Esophagus (tissue), 2 donors: ENCODE data around the gene STX2. TPM values are rescaled to one million over a fixed set of nuclear protein-coding genes. Genes with fewer than 3 reads are reported as not detected.
"Not testable (repeated sequence)": the region's sequence is repeated elsewhere in the genome, so short reads cannot be mapped to it uniquely, and the experiment has no call there.

ENCODE experiments used
- H3K27ac ChIP-seq, 2 donors: one replicate each; pipeline ENCODE4 v1.5.1; 2013; ENCODE audit warnings: low read depth in 2 of 2, mild to moderate bottlenecking in 2 of 2, inconsistent platforms in 1 of 2, low read length in 1 of 2, moderate library complexity in 1 of 2
- H3K27me3 ChIP-seq, 2 donors: one replicate each; pipeline ENCODE4 v1.6.1; 2013; ENCODE audit warnings: low read length in 2 of 2, control low read depth in 1 of 2, mild to moderate bottlenecking in 1 of 2; ENCODE audit not compliant: insufficient read depth in 2 of 2, control insufficient read depth in 1 of 2
- H3K36me3 ChIP-seq, 2 donors: one replicate each; pipeline ENCODE4 v1.6.1; 2013; ENCODE audit warnings: low read length in 1 of 2; ENCODE audit not compliant: control insufficient read depth in 2 of 2, insufficient read depth in 2 of 2
- H3K4me1 ChIP-seq, 2 donors: one replicate each; pipeline ENCODE4 v1.6.1; 2013; ENCODE audit warnings: low read length in 1 of 2; ENCODE audit not compliant: control insufficient read depth in 2 of 2, insufficient read depth in 2 of 2
- H3K4me3 ChIP-seq, 2 donors: one replicate each; pipeline ENCODE4 v1.5.1; 2013; ENCODE audit warnings: low read length in 2 of 2, mild to moderate bottlenecking in 2 of 2, low read depth in 1 of 2, moderate library complexity in 1 of 2
- H3K9me3 ChIP-seq, 2 donors: one replicate each; pipeline ENCODE4 v1.6.1; 2013; ENCODE audit warnings: mild to moderate bottlenecking in 2 of 2, low read depth in 1 of 2, low read length in 1 of 2, moderate library complexity in 1 of 2; ENCODE audit not compliant: control insufficient read depth in 2 of 2, insufficient read depth in 1 of 2
- WGBS, 2 donors: extraction: QIAGEN DNeasy Blood & Tissue Kit; methylation state at CpG; one replicate each; pipeline ENCODE4 v1.1.7; 2013; 5-methylcytosine and 5-hydroxymethylcytosine counted together
- polyA plus RNA-seq, 2 donors: library from polyadenylated mRNA; stranded (reverse); fragments of 200-250 nt; gene quantifications; one replicate each; pipeline ENCODE4 v1.2.3, GENCODE V29; 2013
- donor health status: healthy with polysubstance abuse.
- donor health status: Bipolar disorder and iron deficiency.

Gene STX2
- polyA plus RNA-seq, 2 donors: 3.1 to 3.5 TPM

GRCh38 chr12:130849561-130850417 is 10.7 kb upstream of the STX2 start:
- H3K27ac ChIP-seq: no peak overlapping the region
- H3K4me3 ChIP-seq: no peak overlapping the region
- no peaks in the 10 kb centered on the region for H3K27me3 ChIP-seq
- no peaks in the 10 kb centered on the region for H3K36me3 ChIP-seq
- no peaks in the 10 kb centered on the region for H3K4me1 ChIP-seq
- 43 to 49% methylated on average over 7 of the region's 7 CpGs for WGBS, 2 donors
- H3K9me3 ChIP-seq: no peaks in the 10 kb centered on the region

DNA sequence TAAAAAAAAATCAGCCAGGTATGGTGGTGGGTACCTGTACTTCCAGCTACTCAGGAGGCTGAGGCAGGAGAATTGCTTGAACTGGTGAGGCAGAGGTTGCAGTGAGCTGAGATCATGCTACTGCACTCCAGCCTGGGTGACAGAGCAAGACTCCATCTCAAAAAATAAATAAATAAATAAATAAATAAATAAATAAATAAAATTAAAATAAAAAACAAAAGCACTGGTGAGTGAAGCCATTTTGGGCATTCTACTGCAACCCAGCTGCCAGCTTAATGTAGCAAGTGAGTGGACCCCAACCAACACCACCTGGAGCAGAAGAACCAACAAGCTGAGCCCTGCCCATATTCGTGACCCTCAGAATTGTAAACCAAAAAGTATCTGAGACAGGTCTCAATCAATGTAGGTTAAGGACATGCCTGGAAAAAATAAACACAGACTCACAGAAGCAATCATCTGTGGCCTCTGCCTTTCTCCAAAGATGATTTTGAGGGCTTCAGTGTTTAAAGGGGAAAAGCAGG is 9.8 kb upstream of the STX2 start:
- not testable (repeated sequence) for H3K4me1 ChIP-seq, H3K9me3 ChIP-seq, H3K27ac ChIP-seq, H3K36me3 ChIP-seq, H3K27me3 ChIP-seq, H3K4me3 ChIP-seq
- WGBS, 2 donors: 80 to 96% methylated on average over 1 of the region's 1 CpG

DNA sequence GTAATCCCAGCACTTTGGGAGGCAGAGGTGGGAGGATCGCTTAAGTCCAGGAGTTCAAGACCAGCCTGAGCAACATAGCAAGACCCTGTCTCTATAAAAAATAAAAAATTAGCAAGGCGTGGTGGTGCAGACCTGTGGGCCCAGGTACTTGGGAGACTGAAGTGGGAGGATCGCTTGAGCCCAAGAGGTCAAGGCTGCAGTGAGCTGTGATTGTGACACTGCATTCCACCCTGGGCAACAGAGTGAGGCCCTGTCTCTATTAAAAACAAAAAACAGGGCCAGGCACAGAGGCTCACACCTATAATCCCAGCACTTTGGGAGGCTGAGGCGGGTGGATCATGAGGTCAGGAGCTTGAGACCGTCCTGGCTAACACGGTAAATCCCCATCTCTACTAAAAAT is 9.1 kb upstream of the STX2 start:
- 90 to 97% methylated on average over 6 of the region's 6 CpGs for WGBS, 2 donors

DNA sequence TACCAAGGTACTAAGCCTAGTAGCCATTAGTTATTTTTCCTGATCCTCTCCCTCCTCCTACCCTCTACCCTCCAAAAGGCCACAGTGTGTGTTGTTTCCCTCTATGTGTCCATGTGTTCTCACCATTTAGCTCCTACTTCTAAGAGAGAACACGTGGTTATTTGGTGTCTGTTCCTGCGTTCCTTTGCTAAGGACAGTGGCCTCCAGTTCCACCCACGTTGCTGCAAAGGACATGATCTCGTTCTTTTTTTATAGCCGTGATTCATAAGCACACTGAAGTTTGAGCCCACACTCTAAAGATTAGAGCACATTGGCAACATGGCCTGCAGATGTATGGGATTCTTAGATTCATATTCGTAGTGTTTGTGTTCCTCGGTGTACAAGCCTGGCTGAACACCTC is 8.1 kb upstream of the STX2 start:
- Histone ChIP-seq H3K9me3 (no peaks in the 10 kb centered on the region), H3K27ac (no peak overlapping the region), H3K27me3 (no peaks in the 10 kb centered on the region), H3K4me3 (no peak overlapping the region), H3K4me1 (no peaks in the 10 kb centered on the region), H3K36me3 (no peaks in the 10 kb centered on the region)
- 67 to 79% methylated on average over 7 of the region's 7 CpGs for whole genome bisulfite sequencing, 2 donors

More for the DNA sequence above, 9.1 kb upstream of the STX2 start:
- not testable (repeated sequence) for H3K4me1 ChIP-seq, H3K27ac ChIP-seq, H3K4me3 ChIP-seq, H3K36me3 ChIP-seq, H3K27me3 ChIP-seq, H3K9me3 ChIP-seq

DNA sequence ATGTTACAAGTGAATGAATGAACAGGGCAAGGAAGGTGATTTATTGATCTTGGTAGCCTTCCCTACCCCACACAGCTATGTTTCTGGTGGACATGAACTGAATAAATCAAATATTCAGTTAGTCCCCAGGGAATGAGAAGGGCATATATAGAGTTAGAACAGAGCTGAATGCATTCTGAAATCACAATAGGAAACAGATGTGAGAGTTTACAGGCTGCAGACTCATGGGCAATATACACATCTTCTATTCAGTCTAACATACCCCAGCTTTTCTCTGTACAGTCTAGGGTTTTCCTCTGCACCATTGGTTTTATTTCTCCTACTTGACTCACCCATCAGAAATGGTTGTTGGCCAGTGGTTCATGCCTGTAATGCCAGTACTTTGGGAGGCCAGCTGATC is 7.3 kb upstream of the STX2 start:
- Histone ChIP-seq H3K4me3 (no peak overlapping the region), H3K4me1 (no peaks in the 10 kb centered on the region), H3K36me3 (no peaks in the 10 kb centered on the region), H3K9me3 (no peaks in the 10 kb centered on the region), H3K27me3 (no peaks in the 10 kb centered on the region), H3K27ac (no peak overlapping the region)

- H3K27ac ChIP-seq: no peak overlapping the region
- H3K9me3 ChIP-seq: no peaks in the 10 kb centered on the region
- peaks cover 0 to 7% of the 10 kb centered on the region in 2 donors for H3K4me1 ChIP-seq
- no peak overlapping the region for H3K4me3 ChIP-seq
- WGBS, 2 donors: 62 to 63% methylated on average over 11 of the region's 11 CpGs
- H3K27me3 ChIP-seq: no peaks in the 10 kb centered on the region
- no peaks in the 10 kb centered on the region for H3K36me3 ChIP-seq
Measured at GRCh38 chr12:130839770-130840404, 837 bp upstream of the STX2 start.

DNA sequence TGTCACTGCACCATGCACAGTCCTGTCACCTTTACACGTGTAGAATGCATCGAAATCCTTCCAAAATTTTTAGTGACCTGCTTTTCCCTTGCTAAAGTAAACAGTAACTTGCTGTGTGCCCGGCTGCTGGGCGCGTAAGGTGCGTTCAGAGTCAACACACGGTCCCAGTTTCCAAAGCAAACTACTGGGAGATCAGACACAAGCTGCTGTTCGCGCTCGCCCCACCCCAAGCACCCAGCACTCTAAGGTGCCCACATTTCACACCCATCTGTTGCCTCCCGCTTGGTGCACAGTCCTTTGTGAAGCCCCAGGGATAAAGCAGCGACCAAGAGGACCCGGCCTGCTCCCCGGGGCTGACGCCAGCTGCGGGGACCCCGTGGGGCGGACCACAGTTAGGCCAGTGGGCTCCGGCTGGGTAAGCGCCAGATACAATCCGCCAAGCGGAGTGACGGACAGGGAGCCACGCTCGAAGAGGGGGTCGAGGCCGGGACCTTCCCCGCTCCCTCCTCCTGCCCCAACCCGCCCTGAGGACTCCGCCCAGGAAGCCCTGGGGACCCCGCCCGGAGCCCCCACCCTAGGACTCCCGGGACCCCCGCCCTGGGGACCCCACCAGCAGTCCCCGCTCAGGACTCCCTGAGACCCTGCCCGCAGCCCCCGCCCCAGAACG is 633 bp downstream of the STX2 start:
- H3K27ac ChIP-seq: peak overlapping the region; percentile 54 to 66

DNA sequence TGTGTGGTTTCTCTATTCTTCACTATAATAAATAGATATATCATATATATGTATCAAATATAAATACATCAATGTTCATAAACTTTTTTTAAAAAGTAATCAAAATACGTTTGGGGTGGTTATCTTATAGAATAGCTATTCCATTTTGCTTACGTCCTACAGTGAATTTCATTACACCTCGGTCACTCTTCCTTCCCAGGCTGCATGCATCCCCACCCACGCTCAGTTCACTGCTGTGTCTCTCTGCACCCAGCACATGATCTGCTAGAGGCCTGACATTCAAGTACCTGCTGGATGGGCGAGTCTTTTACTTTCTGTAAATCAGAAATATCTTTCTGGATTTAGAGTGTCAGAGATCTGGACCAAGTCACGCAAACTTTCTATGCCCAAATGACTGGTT is 3.6 kb downstream of the STX2 start:
- H3K9me3 ChIP-seq: no peaks in the 10 kb centered on the region
- peaks cover 6 to 9% of the 10 kb centered on the region in 2 donors for H3K4me1 ChIP-seq
- 86 to 89% methylated on average over 6 of the region's 6 CpGs for WGBS, 2 donors

More for the DNA sequence above, 633 bp downstream of the STX2 start:
- 3 to 7% methylated on average over 22 to 38 of the region's 38 CpGs for WGBS, 2 donors
- peak overlapping the region; percentile 57 to 62 for H3K4me3 ChIP-seq
- H3K27me3 ChIP-seq: no peaks in the 10 kb centered on the region
- no peaks in the 10 kb centered on the region for H3K36me3 ChIP-seq
- H3K4me1 ChIP-seq: peaks cover 0 to 7% of the 10 kb centered on the region in 2 donors
- H3K9me3 ChIP-seq: no peaks in the 10 kb centered on the region

GRCh38 chr12:130835011-130835410 is 4.0 kb downstream of the STX2 start:
- no peaks in the 10 kb centered on the region for H3K27me3 ChIP-seq
- 77 to 83% methylated on average over 11 of the region's 11 CpGs for WGBS, 2 donors
- no peaks in the 10 kb centered on the region for H3K36me3 ChIP-seq
- H3K27ac ChIP-seq: no peak overlapping the region
- H3K9me3 ChIP-seq: no peaks in the 10 kb centered on the region
- H3K4me3 ChIP-seq: no peak overlapping the region
- peaks cover 9 to 12% of the 10 kb centered on the region in 2 donors for H3K4me1 ChIP-seq

More for the DNA sequence above, 3.6 kb downstream of the STX2 start:
- no peaks in the 10 kb centered on the region for H3K27me3 ChIP-seq
- no peak overlapping the region for H3K4me3 ChIP-seq
- H3K27ac ChIP-seq: no peak overlapping the region
- H3K36me3 ChIP-seq: no peaks in the 10 kb centered on the region
